Measurements from ENCODE around the gene RAMP1. TPM values are rescaled to one million over a fixed set of nuclear protein-coding genes. Genes with fewer than 3 reads are reported as not detected.

Gene RAMP1
- total RNA-seq, 1 experiment from 2014 or later, result 23.4 TPM

DNA sequence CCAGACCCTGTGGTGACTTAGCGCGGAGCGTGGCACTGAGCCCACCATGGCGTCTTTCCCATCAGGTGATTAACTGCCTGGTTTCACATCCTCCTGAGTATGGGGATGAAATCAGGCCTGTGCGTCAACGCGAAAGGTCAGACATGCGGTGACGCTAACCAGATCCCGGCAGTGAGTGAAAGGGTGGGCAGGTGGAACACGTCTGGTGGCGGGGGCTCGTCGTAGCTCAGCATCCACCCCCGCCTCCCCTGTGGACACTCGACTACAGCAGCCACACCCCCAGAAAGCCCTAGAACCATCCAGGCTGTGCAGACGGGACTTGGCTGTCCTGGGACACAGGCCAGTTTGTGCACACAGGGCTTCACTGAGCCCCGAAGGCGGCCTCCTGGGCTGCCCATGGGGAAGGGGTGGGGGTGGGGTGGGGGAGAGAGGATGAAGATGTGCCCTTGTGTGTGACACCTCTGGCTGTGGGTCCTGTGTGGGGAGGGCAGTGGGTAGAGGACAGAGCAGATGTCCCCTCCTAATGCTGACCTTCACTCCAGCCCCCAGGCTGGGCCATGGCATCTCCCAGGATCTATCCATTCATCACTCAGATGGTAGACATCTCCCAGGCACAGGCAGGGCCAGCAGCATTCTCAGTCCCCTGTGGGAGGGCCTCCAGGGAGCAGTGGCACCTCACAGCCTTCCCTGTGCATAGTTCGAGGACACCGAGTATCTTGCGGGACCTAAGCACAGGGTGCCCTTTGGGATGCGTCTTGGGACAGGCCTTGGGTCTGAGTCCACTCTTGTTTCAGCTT is 27.5 kb downstream of the RAMP1 start:
- ChIA-PET POLR2A (no interaction called here), CTCF (no interaction called here), RAD21 (ENCODE audit: low non-redundant PET in 1 of 2, low total read pairs in 2 of 2, uncharacterized antibody in 2 of 2, unreplicated experiment in 2 of 2) (no interaction called here)
- H3K4me3 ChIP-seq (replicated peaks in 1 of 2; ENCODE audit: low read depth in 1 of 2, low read length in 2 of 2), result no peak overlapping the region
- H3K36me3 ChIP-seq (ENCODE audit: control insufficient read depth in 1 of 2, insufficient read depth in 2 of 2, low read length in 2 of 2), result peaks cover 0 to 4% of the 10 kb centered on the region in 2 experiments; a peak in 1 of 4 replicates
- H3K9me3 ChIP-seq (ENCODE audit: control insufficient read depth in 1 of 2, insufficient read depth in 1 of 2, low read depth in 1 of 2, low read length in 2 of 2), result no peaks in the 10 kb centered on the region
- DNase-seq (ENCODE audit: low read depth, low spot score) (no peak), ATAC-seq (peak; percentile 17; the same call in 1 of the 2 replicates)
- no peaks in the 10 kb centered on the region for H4K20me1 ChIP-seq (ENCODE audit: insufficient read depth)
- intact Hi-C loops (cut with micrococcal nuclease), result no loop called here
- no peak overlapping the region for H3K4me2 ChIP-seq (ENCODE audit: low read length)
- H3K4me1 ChIP-seq (ENCODE audit: control insufficient read depth in 1 of 2, insufficient read depth in 2 of 2, low read length in 2 of 2), result 0 out of 4 replicates have a peak, but pooled peaks cover 0 to 5% of the 10 kb centered on the region in 2 experiments
- no peaks in the 10 kb centered on the region for H3K27me3 ChIP-seq (ENCODE audit: insufficient read depth, low read length)
- no TSS peak for BruUV-seq (replicated peaks)
- H2AFZ ChIP-seq (ENCODE audit: low read depth, low read length, poor library complexity, severe bottlenecking), result no peak overlapping the region
- no peak for TF ChIP-seq ELF1 (IDR thresholded peaks at IDR 0.05; ENCODE audit: borderline replicate concordance, low read depth)
- no peak for TF ChIP-seq YY1 (IDR thresholded peaks at IDR 0.05; ENCODE audit: extremely low read depth, insufficient replicate concordance, low read depth, low read length)
- TF ChIP-seq CBX3 (IDR thresholded peaks at IDR 0.05; ENCODE audit: low read depth), result no peak
- H3K79me2 ChIP-seq (ENCODE audit: insufficient read depth, low read length), result no peaks in the 10 kb centered on the region
- no peak overlapping the region for H3K27ac ChIP-seq (ENCODE audit: low read depth, low read length)
- H3K9me2 ChIP-seq (ENCODE audit: insufficient read depth), result no peaks in the 10 kb centered on the region
- H3K9ac ChIP-seq (ENCODE audit: low read length), result no peak overlapping the region

GRCh38 chr2:237888389-237888788 is 29.0 kb downstream of the RAMP1 start:
- Histone ChIP-seq H3K27ac (ENCODE audit: low read depth, low read length) (no peak overlapping the region), H3K79me2 (ENCODE audit: insufficient read depth, low read length) (no peaks in the 10 kb centered on the region), H3K27me3 (ENCODE audit: insufficient read depth, low read length) (no peaks in the 10 kb centered on the region), H3K9ac (ENCODE audit: low read length) (no peak overlapping the region), H3K36me3 (ENCODE audit: control insufficient read depth in 1 of 2, insufficient read depth in 2 of 2, low read length in 2 of 2) (peaks cover 0 to 4% of the 10 kb centered on the region in 2 experiments; a peak in 1 of 4 replicates), H2AFZ (ENCODE audit: low read depth, low read length, poor library complexity, severe bottlenecking) (no peak overlapping the region), H3K9me2 (ENCODE audit: insufficient read depth) (no peaks in the 10 kb centered on the region), H3K4me2 (ENCODE audit: low read length) (no peak overlapping the region; the same call in 1 of the 2 replicates), H3K9me3 (ENCODE audit: control insufficient read depth in 1 of 2, insufficient read depth in 1 of 2, low read depth in 1 of 2, low read length in 2 of 2) (no peaks in the 10 kb centered on the region), H4K20me1 (ENCODE audit: insufficient read depth) (no peaks in the 10 kb centered on the region), H3K4me1 (ENCODE audit: control insufficient read depth in 1 of 2, insufficient read depth in 2 of 2, low read length in 2 of 2) (0 out of 4 replicates have a peak, but pooled peaks cover 0 to 5% of the 10 kb centered on the region in 2 experiments), H3K4me3 (replicated peaks in 1 of 2; ENCODE audit: low read depth in 1 of 2, low read length in 2 of 2) (no peak overlapping the region)
- POLR2A ChIA-PET, result no interaction called here
- TF ChIP-seq, protein P1, sequence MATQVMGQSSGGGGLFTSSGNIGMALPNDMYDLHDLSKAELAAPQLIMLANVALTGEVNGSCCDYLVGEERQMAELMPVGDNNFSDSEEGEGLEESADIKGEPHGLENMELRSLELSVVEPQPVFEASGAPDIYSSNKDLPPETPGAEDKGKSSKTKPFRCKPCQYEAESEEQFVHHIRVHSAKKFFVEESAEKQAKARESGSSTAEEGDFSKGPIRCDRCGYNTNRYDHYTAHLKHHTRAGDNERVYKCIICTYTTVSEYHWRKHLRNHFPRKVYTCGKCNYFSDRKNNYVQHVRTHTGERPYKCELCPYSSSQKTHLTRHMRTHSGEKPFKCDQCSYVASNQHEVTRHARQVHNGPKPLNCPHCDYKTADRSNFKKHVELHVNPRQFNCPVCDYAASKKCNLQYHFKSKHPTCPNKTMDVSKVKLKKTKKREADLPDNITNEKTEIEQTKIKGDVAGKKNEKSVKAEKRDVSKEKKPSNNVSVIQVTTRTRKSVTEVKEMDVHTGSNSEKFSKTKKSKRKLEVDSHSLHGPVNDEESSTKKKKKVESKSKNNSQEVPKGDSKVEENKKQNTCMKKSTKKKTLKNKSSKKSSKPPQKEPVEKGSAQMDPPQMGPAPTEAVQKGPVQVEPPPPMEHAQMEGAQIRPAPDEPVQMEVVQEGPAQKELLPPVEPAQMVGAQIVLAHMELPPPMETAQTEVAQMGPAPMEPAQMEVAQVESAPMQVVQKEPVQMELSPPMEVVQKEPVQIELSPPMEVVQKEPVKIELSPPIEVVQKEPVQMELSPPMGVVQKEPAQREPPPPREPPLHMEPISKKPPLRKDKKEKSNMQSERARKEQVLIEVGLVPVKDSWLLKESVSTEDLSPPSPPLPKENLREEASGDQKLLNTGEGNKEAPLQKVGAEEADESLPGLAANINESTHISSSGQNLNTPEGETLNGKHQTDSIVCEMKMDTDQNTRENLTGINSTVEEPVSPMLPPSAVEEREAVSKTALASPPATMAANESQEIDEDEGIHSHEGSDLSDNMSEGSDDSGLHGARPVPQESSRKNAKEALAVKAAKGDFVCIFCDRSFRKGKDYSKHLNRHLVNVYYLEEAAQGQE (IDR thresholded peaks at IDR 0.05; ENCODE audit: low read depth), result no peak
- TF ChIP-seq EZH2phosphoT487 (IDR thresholded peaks at IDR 0.05; ENCODE audit: borderline replicate concordance), result no peak
- TF ChIP-seq ZNF274 (IDR thresholded peaks at IDR 0.05; ENCODE audit: low read depth, low read length), result no peak
- no peak for TF ChIP-seq SP1 (IDR thresholded peaks at IDR 0.05; ENCODE audit: low read depth)
- TF ChIP-seq SRF (IDR thresholded peaks at IDR 0.05; ENCODE audit: low read depth), result no peak
- no peak for TF ChIP-seq CTCF (IDR thresholded peaks at IDR 0.05 in 2 of 3, conservative IDR thresholded peaks at IDR 0.05 in 1 of 3; ENCODE audit: borderline replicate concordance in 1 of 3, insufficient read depth in 1 of 3, low read depth in 2 of 3, low read length in 2 of 3)
- TF ChIP-seq, protein P2, sequence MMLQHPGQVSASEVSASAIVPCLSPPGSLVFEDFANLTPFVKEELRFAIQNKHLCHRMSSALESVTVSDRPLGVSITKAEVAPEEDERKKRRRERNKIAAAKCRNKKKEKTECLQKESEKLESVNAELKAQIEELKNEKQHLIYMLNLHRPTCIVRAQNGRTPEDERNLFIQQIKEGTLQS (IDR thresholded peaks at IDR 0.05), result no peak
- no peak for TF ChIP-seq POLR2A (IDR thresholded peaks at IDR 0.05; ENCODE audit: borderline replicate concordance, extremely low read depth, insufficient read depth, insufficient read length)
- no peak for TF ChIP-seq MAX (IDR thresholded peaks at IDR 0.05)
- intact Hi-C loops (cut with micrococcal nuclease), result no loop called here
- CTCF ChIA-PET, result no interaction called here
- DNase-seq (ENCODE audit: low read depth, low spot score), result no peak
- RAD21 ChIA-PET (ENCODE audit: low non-redundant PET in 1 of 2, low total read pairs in 2 of 2, uncharacterized antibody in 2 of 2, unreplicated experiment in 2 of 2), result no interaction called here
- no TSS peak for BruUV-seq (replicated peaks)
- ATAC-seq, result no peak
